ENCODE data around the gene ZBTB40.

DNA sequence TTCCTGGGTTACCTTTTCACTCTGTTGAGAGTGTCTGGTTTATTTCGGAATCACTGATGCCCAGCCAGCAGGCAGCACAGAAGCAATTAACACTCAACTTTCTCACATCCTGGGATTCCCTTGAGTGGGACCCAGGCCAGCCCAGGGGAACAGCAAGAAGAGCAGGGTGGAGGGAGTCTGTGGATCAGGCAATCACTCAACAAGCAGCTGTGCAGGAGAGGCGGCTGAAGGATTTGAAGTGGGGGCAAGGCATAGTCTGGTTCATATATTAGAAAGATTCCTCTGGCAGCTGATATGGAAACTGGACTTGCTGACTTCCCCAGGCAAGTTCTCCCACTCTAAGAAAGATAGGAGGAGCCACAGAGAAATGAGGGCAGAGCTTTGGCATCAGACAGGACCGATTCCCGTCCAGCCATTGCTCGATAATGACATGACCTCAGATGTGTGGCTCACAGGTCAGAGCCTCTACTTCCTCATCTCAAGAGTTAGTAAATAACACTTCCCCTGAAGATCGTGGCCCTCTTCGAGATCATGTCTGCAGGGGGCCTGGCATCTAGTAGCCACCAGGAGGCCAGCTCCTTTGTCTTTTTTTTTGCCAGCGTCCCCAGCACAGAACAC lies 124.0 kb downstream of the ZBTB40 start:
- TF ChIP-seq YY1 (tag by site-specific recombination; IDR thresholded peaks at IDR 0.05) (no peak), ZNF701 (tag by site-specific recombination; IDR thresholded peaks at IDR 0.05) (no peak), ZFHX2 (tag by site-specific recombination; conservative IDR thresholded peaks at IDR 0.05) (no peak), ZNF529 (tag by site-specific recombination; IDR thresholded peaks at IDR 0.05; ENCODE audit: insufficient replicate concordance) (no peak), ZNF510 (tag by site-specific recombination; IDR thresholded peaks at IDR 0.05; ENCODE audit: insufficient replicate concordance) (no peak), ZNF239 (tag by site-specific recombination; IDR thresholded peaks at IDR 0.05) (no peak), ZNF791 (tag by site-specific recombination; IDR thresholded peaks at IDR 0.05) (no peak), ZNF302 (tag by site-specific recombination; IDR thresholded peaks at IDR 0.05; ENCODE audit: low read depth) (no peak)
- TF ChIP-seq, protein P1, sequence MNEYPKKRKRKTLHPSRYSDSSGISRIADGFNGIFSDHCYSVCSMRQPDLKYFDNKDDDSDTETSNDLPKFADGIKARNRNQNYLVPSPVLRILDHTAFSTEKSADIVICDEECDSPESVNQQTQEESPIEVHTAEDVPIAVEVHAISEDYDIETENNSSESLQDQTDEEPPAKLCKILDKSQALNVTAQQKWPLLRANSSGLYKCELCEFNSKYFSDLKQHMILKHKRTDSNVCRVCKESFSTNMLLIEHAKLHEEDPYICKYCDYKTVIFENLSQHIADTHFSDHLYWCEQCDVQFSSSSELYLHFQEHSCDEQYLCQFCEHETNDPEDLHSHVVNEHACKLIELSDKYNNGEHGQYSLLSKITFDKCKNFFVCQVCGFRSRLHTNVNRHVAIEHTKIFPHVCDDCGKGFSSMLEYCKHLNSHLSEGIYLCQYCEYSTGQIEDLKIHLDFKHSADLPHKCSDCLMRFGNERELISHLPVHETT (tag by site-specific recombination; IDR thresholded peaks at IDR 0.05), result no peak
- TF ChIP-seq, protein P2, sequence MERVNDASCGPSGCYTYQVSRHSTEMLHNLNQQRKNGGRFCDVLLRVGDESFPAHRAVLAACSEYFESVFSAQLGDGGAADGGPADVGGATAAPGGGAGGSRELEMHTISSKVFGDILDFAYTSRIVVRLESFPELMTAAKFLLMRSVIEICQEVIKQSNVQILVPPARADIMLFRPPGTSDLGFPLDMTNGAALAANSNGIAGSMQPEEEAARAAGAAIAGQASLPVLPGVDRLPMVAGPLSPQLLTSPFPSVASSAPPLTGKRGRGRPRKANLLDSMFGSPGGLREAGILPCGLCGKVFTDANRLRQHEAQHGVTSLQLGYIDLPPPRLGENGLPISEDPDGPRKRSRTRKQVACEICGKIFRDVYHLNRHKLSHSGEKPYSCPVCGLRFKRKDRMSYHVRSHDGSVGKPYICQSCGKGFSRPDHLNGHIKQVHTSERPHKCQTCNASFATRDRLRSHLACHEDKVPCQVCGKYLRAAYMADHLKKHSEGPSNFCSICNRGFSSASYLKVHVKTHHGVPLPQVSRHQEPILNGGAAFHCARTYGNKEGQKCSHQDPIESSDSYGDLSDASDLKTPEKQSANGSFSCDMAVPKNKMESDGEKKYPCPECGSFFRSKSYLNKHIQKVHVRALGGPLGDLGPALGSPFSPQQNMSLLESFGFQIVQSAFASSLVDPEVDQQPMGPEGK (tag by site-specific recombination; IDR thresholded peaks at IDR 0.05), result no peak
- TF ChIP-seq, protein P3, sequence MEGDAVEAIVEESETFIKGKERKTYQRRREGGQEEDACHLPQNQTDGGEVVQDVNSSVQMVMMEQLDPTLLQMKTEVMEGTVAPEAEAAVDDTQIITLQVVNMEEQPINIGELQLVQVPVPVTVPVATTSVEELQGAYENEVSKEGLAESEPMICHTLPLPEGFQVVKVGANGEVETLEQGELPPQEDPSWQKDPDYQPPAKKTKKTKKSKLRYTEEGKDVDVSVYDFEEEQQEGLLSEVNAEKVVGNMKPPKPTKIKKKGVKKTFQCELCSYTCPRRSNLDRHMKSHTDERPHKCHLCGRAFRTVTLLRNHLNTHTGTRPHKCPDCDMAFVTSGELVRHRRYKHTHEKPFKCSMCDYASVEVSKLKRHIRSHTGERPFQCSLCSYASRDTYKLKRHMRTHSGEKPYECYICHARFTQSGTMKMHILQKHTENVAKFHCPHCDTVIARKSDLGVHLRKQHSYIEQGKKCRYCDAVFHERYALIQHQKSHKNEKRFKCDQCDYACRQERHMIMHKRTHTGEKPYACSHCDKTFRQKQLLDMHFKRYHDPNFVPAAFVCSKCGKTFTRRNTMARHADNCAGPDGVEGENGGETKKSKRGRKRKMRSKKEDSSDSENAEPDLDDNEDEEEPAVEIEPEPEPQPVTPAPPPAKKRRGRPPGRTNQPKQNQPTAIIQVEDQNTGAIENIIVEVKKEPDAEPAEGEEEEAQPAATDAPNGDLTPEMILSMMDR (tag by site-specific recombination; IDR thresholded peaks at IDR 0.05), result no peak
- TF ChIP-seq, protein P4, sequence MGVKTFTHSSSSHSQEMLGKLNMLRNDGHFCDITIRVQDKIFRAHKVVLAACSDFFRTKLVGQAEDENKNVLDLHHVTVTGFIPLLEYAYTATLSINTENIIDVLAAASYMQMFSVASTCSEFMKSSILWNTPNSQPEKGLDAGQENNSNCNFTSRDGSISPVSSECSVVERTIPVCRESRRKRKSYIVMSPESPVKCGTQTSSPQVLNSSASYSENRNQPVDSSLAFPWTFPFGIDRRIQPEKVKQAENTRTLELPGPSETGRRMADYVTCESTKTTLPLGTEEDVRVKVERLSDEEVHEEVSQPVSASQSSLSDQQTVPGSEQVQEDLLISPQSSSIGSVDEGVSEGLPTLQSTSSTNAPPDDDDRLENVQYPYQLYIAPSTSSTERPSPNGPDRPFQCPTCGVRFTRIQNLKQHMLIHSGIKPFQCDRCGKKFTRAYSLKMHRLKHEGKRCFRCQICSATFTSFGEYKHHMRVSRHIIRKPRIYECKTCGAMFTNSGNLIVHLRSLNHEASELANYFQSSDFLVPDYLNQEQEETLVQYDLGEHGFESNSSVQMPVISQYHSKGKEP (tag by site-specific recombination; IDR thresholded peaks at IDR 0.05), result no peak
